Prostate gland (tissue), 2 donors: ENCODE measurements around the gene ACOT11. TPM values are rescaled to one million over a fixed set of nuclear protein-coding genes. Genes with fewer than 3 reads are reported as not detected.

Experiments
- DNase-seq: peaks from one replicate; pipeline ENCODE4 v3.0.0-alpha.2; 2019; ENCODE audit warnings: low spot score
- H3K27ac ChIP-seq, 2 donors: fragments of 200-600 bp; sonication (generic); 2 replicates each; pipeline ENCODE4 v1.5.1; 2017 to 2019
- H3K27me3 ChIP-seq: fragments of 200-600 bp; sonication (generic); replicated peaks from 2 replicates; pipeline ENCODE4 v1.5.1; 2019; ENCODE audit not compliant: insufficient read depth
- H3K36me3 ChIP-seq, 2 donors: fragments of 200-600 bp; sonication (generic); 1 replicate in 1 of 2; 2 replicates in 1 of 2; pipeline versions ENCODE4 v1.5.1 to v1.8.1; 2017 to 2019
- H3K4me1 ChIP-seq: fragments of 200-600 bp; sonication (generic); replicated peaks from 2 replicates; pipeline ENCODE4 v1.5.1; 2019
- H3K4me3 ChIP-seq, 2 donors: fragments of 200-600 bp; sonication (generic); 2 replicates each; pipeline ENCODE4 v1.5.1; 2017 to 2019
- H3K9me3 ChIP-seq: fragments of 200-600 bp; sonication (generic); 2 replicates; pipeline ENCODE4 v1.5.1; 2017
- POLR2A ChIP-seq: fragments of 450-650 bp; IDR thresholded peaks from one replicate; pipeline ENCODE4 v1.6.1; 2016; ENCODE audit warnings: antibody characterized with exemption, mild to moderate bottlenecking
- POLR2AphosphoS5 ChIP-seq: sonication (generic); formaldehyde crosslinking; IDR thresholded peaks from one replicate; pipeline ENCODE4 v1.6.1; 2017; ENCODE audit warnings: antibody characterized with exemption
- WGBS: methylation state at CpG from one replicate; pipeline ENCODE4 v1.1.5; 2018; 5-methylcytosine and 5-hydroxymethylcytosine counted together
- intact Hi-C: fragments of 100-400 bp; cut with DNase I; formaldehyde crosslinking; loops from one replicate; pipeline ENCODE4 v1.14.2; 2022
- total RNA-seq, 2 donors: library from RNA; depleted of rRNA; stranded (reverse); fragments of >200 nt; gene quantifications; one replicate each; pipeline ENCODE4 v1.1.0, GENCODE V29; 2016
- TF ChIP-seq, protein P1 (sequence below), 4 experiments: fragments of 200-600 bp in 2 of 4; fragments of 450-650 bp in 2 of 4; sonication (generic) in 2 of 4; IDR thresholded peaks; 1 replicate in 3 of 4; 2 replicates in 1 of 4; pipeline ENCODE4 v1.5.1; 2016 to 2019; ENCODE audit warnings: antibody characterized with exemption in 4 of 4, mild to moderate bottlenecking in 2 of 4, moderate library complexity in 2 of 4

ACOT11 gene
- total RNA-seq, 2 donors from 2014 or later: 6.7 to 18.6 TPM

DNA sequence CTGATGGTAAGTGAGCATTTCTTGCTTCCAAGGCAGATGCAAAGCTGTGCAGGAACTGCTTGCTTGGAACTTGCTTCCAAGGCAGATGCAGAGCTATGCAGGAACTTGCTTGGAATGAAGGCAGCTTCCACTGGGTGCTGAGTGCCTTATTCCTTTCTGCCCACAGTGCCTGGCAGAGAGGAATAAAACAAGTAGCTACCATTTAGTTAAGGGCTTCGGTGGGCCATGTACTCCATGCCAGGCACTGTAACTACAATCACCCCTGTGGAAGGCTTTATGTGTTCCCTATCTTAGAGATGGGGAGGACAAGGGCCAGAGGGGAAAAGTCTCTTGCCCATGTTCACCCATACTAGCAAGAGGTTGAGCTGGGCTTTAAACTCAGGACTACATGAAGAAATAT, 101.9 kb downstream of the ACOT11 start:
- Histone ChIP-seq H3K9me3 (no peaks in the 10 kb centered on the region), H3K27me3 (no peaks in the 10 kb centered on the region), H3K27ac (no peak overlapping the region), H3K4me1 (no peaks in the 10 kb centered on the region), H3K36me3 (no peaks in the 10 kb centered on the region), H3K4me3 (no peak overlapping the region)
- TF ChIP-seq POLR2A (no peak), POLR2AphosphoS5 (no peak)
- TF ChIP-seq, protein P1, sequence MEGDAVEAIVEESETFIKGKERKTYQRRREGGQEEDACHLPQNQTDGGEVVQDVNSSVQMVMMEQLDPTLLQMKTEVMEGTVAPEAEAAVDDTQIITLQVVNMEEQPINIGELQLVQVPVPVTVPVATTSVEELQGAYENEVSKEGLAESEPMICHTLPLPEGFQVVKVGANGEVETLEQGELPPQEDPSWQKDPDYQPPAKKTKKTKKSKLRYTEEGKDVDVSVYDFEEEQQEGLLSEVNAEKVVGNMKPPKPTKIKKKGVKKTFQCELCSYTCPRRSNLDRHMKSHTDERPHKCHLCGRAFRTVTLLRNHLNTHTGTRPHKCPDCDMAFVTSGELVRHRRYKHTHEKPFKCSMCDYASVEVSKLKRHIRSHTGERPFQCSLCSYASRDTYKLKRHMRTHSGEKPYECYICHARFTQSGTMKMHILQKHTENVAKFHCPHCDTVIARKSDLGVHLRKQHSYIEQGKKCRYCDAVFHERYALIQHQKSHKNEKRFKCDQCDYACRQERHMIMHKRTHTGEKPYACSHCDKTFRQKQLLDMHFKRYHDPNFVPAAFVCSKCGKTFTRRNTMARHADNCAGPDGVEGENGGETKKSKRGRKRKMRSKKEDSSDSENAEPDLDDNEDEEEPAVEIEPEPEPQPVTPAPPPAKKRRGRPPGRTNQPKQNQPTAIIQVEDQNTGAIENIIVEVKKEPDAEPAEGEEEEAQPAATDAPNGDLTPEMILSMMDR (IDR thresholded peaks at IDR 0.05): no peak
- WGBS: 100% methylated on average over 1 of the region's 1 CpG
- intact Hi-C loops: loop anchor here (10.0 kb wide), 1 partner anchor 105 kb away; the partner anchor contains the start of gene ACOT11
- DNase-seq: no peak

DNA sequence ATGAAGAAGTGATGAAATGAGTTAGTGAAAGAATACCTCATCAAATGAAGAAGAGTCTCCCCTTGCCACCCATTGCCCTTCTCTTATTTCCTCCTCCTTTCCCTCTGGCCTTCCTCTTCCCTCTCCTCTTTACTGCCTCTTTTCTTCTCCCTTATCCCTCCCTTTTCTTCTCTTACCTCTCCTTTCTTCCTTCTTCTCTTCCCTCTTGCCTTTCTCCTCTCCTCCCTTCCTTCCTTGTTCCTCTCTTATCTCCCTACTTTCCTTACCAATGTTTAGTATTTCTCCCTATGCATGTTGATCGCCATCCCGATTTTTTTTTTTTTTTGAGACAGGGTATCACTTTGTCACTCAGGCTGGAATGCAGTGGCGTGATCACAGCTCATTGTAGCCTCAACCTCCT, 102.4 kb downstream of the ACOT11 start:
- Histone ChIP-seq H3K27me3 (no peaks in the 10 kb centered on the region), H3K4me1 (no peaks in the 10 kb centered on the region), H3K9me3 (no peaks in the 10 kb centered on the region), H3K27ac (no peak overlapping the region), H3K4me3 (no peak overlapping the region), H3K36me3 (no peaks in the 10 kb centered on the region)
- intact Hi-C loops: no loop called here
- no peak for TF ChIP-seq POLR2A
- no peak for TF ChIP-seq POLR2AphosphoS5
- TF ChIP-seq, protein P1 (IDR thresholded peaks at IDR 0.05): no peak
- WGBS: 86% methylated on average over 3 of the region's 3 CpGs
- DNase-seq: no peak

DNA sequence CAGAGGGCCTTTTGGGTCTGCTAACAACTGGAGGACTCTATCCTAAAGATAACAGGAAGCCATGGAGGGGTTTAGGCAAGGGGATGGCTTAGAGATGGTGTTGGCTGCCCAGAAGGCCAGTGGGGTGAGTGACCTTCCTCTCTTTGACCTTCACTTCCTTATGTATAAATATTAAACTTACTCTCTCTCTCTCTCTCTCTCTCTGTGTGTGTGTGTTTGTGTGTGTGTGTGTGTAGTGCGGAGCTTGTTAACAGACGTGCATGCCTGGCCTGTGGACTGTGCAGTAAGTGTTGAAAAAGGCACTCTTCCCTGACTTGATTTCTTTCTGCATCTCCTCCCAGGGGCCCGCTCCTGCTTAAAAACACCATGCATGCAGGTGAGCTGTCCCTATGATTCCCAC, 103.6 kb downstream of the ACOT11 start:
- Histone ChIP-seq H3K36me3 (no peaks in the 10 kb centered on the region), H3K27ac (no peak overlapping the region), H3K4me1 (no peaks in the 10 kb centered on the region), H3K27me3 (no peaks in the 10 kb centered on the region), H3K4me3 (no peak overlapping the region), H3K9me3 (no peaks in the 10 kb centered on the region)
- intact Hi-C loops: no loop called here
- WGBS: 93% methylated on average over 3 of the region's 3 CpGs
- TF ChIP-seq, protein P1 (IDR thresholded peaks at IDR 0.05): no peak
- TF ChIP-seq POLR2AphosphoS5 (no peak), POLR2A (no peak)
- no peak for DNase-seq

DNA sequence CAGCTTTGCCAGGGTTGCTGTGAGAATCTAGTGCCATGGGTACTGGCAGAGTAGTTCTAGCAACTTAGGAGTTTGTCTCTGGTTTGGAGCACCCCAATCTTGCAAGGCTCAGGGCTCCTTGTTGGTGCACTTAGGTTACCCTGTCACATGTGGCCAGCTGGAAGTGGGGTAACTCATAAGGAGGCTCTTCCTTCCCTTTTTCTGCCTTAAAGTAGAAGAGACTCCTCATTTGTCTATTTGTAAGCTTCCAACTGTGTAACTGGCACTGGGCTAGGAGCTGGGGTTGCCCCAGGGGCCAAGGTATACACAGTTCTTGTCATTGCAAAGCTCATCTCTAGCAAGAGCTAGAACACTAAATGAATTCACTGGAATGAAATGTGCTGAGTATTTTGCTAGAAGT, 104.1 kb downstream of the ACOT11 start:
- intact Hi-C loops: no loop called here
- no peaks in the 10 kb centered on the region for H3K4me1 ChIP-seq
- DNase-seq: no peak
- no peaks in the 10 kb centered on the region for H3K27me3 ChIP-seq
- H3K27ac ChIP-seq: no peak overlapping the region
- no peaks in the 10 kb centered on the region for H3K9me3 ChIP-seq
- TF ChIP-seq POLR2AphosphoS5 (no peak), POLR2A (no peak)
- TF ChIP-seq, protein P1 (IDR thresholded peaks at IDR 0.05): no peak
- no peak overlapping the region for H3K4me3 ChIP-seq
- H3K36me3 ChIP-seq: no peaks in the 10 kb centered on the region

DNA sequence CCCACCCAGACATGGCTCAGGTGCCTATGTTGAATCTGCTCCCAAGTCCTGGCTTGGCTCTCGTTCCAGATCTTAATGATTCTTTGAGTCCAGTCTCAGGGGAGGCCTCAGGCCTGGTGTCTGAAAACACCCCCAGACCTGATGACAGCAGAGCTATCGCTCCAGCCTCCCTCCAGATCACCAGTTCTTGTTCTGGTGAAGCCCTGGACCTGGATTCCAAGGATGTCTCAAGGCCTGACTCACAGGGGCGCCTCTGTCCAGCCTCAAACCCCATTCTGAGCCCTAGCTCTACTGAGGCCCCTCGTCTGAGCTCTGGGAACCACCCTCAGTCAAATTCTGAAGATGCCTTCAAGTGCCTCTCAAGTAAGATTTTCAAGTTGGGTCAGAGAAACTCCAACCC, 105.0 kb downstream of the ACOT11 start:
- intact Hi-C loops: no loop called here
- H3K4me3 ChIP-seq: no peak overlapping the region
- H3K4me1 ChIP-seq: no peaks in the 10 kb centered on the region
- no peaks in the 10 kb centered on the region for H3K9me3 ChIP-seq
- no peak for DNase-seq
- H3K27ac ChIP-seq: no peak overlapping the region
- TF ChIP-seq, protein P1 (IDR thresholded peaks at IDR 0.05): no peak
- H3K36me3 ChIP-seq: no peaks in the 10 kb centered on the region
- WGBS: 90% methylated on average over 4 of the region's 4 CpGs
- H3K27me3 ChIP-seq: no peaks in the 10 kb centered on the region
